ENCODE data around the gene BLTP1.

GRCh38 chr4:122150931-122151330 lies 1.2 kb upstream of the BLTP1 start:
- no peak for TF ChIP-seq ZFP30 (CRISPR knock-in tag; IDR thresholded peaks at IDR 0.05; ENCODE audit: borderline replicate concordance)
- TF ChIP-seq BRD9 (IDR thresholded peaks at IDR 0.05; ENCODE audit: low read depth, partially characterized antibody): no peak
- no peak for TF ChIP-seq ERF (CRISPR knock-in tag; IDR thresholded peaks at IDR 0.05)
- TF ChIP-seq ATF2 (CRISPR knock-in tag; IDR thresholded peaks at IDR 0.05): no peak
- no peak for TF ChIP-seq SIN3B (IDR thresholded peaks at IDR 0.05; ENCODE audit: low read depth)
- TF ChIP-seq GABPA (tag; conservative IDR thresholded peaks at IDR 0.05; ENCODE audit: low read depth): no peak
- TF ChIP-seq EZH2 (IDR thresholded peaks at IDR 0.05; ENCODE audit: borderline replicate concordance, low read depth, low read length): no peak

All from K562 (cell line).